ENCODE measurements around the gene STARD3NL.

DNA sequence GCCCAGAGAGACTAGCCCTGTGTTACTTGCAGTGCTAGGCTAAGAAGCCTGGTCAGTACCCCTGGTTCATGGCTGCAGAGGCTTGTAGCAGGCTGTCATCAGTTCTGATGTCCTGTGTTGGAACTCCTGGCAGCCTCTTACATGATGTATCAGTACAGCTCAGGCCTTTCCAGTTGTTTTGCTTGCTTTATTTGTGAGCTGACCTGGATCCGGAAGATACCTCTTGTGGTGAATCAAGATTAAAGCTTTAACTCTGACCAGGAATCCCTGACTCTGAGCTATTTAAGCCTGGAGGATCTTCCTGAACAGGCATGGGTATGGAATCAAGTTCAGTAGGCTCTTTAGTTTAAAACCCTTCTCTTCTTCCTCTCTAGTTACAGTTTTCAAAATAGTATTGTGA lies 4.4 kb downstream of the STARD3NL start:
- no peak for TF ChIP-seq GATA3 (IDR thresholded peaks at IDR 0.05; ENCODE audit: low read depth, low read length)
- no peak for TF ChIP-seq GATA2 (IDR thresholded peaks at IDR 0.05; ENCODE audit: low read depth, low read length)
